Activated CD8-positive, alpha-beta T cell treated with anti-CD3 and anti-CD28 coated beads, Interleukin-2, amount 10 ng/mL, durations not matched to agents 7 days and 5 days (primary cell): ENCODE results near the gene KRTAP15-1. TPM values are rescaled to one million over a fixed set of nuclear protein-coding genes. Genes with fewer than 3 reads are reported as not detected.

Experiments used
- ATAC-seq: fragments of 150-1000 bp; cut with Tn5 transposase; one replicate; pipeline ENCODE4 v1.10.0; 2021; ENCODE audit warnings: moderate library complexity
- CTCF ChIA-PET: fragments of 350-600 bp; sonication (Branson Sonifier 250); formaldehyde crosslinking; loops from one replicate; lab custom pipeline; 2021; ENCODE audit warnings: antibody characterized with exemption; lab: Charles Lee
- POLR2A ChIA-PET: fragments of 350-600 bp; sonication (Branson Sonifier 250); formaldehyde crosslinking; loops from one replicate; lab custom pipeline; 2021; ENCODE audit warnings: antibody characterized with exemption; lab: Charles Lee
- DNase-seq: peaks from one replicate; pipeline ENCODE4 v3.0.0-alpha.2; 2020
- H3K27ac Mint-ChIP-seq: one replicate; pipeline ENCODE4 v1.8.0; 2021; ENCODE audit warnings: mild to moderate bottlenecking, mixed read lengths
- H3K27me3 Mint-ChIP-seq: one replicate; pipeline ENCODE4 v1.8.0; 2021; ENCODE audit warnings: low read depth, mixed read lengths
- H3K36me3 Mint-ChIP-seq: one replicate; pipeline ENCODE4 v1.8.0; 2021; ENCODE audit warnings: low read depth, mixed read lengths
- H3K4me1 Mint-ChIP-seq: one replicate; pipeline ENCODE4 v1.8.0; 2021; ENCODE audit warnings: low read depth, mixed read lengths
- H3K4me3 Mint-ChIP-seq: one replicate; pipeline ENCODE4 v1.8.0; 2021; ENCODE audit warnings: mild to moderate bottlenecking, mixed read lengths
- H3K9me3 Mint-ChIP-seq: one replicate; pipeline ENCODE4 v1.8.0; 2022; ENCODE audit warnings: mixed read lengths; ENCODE audit not compliant: insufficient read depth
- total RNA-seq, 2 experiments: library from RNA; stranded (reverse); gene quantifications; one replicate each; pipeline ENCODE4 v1.2.3, GENCODE V29; 2021

The KRTAP15-1 gene
- total RNA-seq, 2 experiments from 2014 or later = not detected

- H3K36me3 Mint-ChIP-seq = no peaks in the 10 kb centered on the region
- H3K9me3 Mint-ChIP-seq = no peaks in the 10 kb centered on the region
- H3K4me3 Mint-ChIP-seq = no peak overlapping the region
- no peak for DNase-seq
- no peaks in the 10 kb centered on the region for H3K27me3 Mint-ChIP-seq
- POLR2A ChIA-PET = no interaction called here
- no peak overlapping the region for H3K27ac Mint-ChIP-seq
- H3K4me1 Mint-ChIP-seq = peaks cover 5% of the 10 kb centered on the region
- no peak for ATAC-seq
- CTCF ChIA-PET = no interaction called here
Observed at GRCh38 chr21:30444204-30444603, 4.1 kb downstream of the KRTAP15-1 start.

GRCh38 chr21:30447056-30447455 lies 7.0 kb downstream of the KRTAP15-1 start:
- no peaks in the 10 kb centered on the region for H3K27me3 Mint-ChIP-seq
- ChIA-PET POLR2A (no interaction called here), CTCF (no interaction called here)
- no peaks in the 10 kb centered on the region for H3K36me3 Mint-ChIP-seq
- no peaks in the 10 kb centered on the region for H3K9me3 Mint-ChIP-seq
- ATAC-seq (no peak), DNase-seq (no peak)
- H3K4me1 Mint-ChIP-seq = peaks cover 5% of the 10 kb centered on the region
- H3K4me3 Mint-ChIP-seq = no peak overlapping the region
- H3K27ac Mint-ChIP-seq = no peak overlapping the region

- no peak for ATAC-seq
- POLR2A ChIA-PET = no interaction called here
- no peaks in the 10 kb centered on the region for H3K36me3 Mint-ChIP-seq
- no peak for DNase-seq
- CTCF ChIA-PET = no interaction called here
- peaks cover 5% of the 10 kb centered on the region for H3K4me1 Mint-ChIP-seq
- H3K9me3 Mint-ChIP-seq = no peaks in the 10 kb centered on the region
- H3K27ac Mint-ChIP-seq = no peak overlapping the region
- no peaks in the 10 kb centered on the region for H3K27me3 Mint-ChIP-seq
- H3K4me3 Mint-ChIP-seq = no peak overlapping the region
Observed at GRCh38 chr21:30448514-30448913, 8.4 kb downstream of the KRTAP15-1 start.

- H3K4me3 Mint-ChIP-seq = no peak overlapping the region
- POLR2A ChIA-PET = no interaction called here
- DNase-seq (no peak), ATAC-seq (no peak)
- CTCF ChIA-PET = no interaction called here
- no peaks in the 10 kb centered on the region for H3K9me3 Mint-ChIP-seq
- H3K4me1 Mint-ChIP-seq = no peaks in the 10 kb centered on the region
- no peaks in the 10 kb centered on the region for H3K36me3 Mint-ChIP-seq
- H3K27me3 Mint-ChIP-seq = no peaks in the 10 kb centered on the region
- H3K27ac Mint-ChIP-seq = no peak overlapping the region
Observed at GRCh38 chr21:30463713-30464112, 23.6 kb downstream of the KRTAP15-1 start.

GRCh38 chr21:30468900-30469714 lies 29.0 kb downstream of the KRTAP15-1 start:
- Mint-ChIP-seq H3K4me3 (no peak overlapping the region), H3K4me1 (no peaks in the 10 kb centered on the region), H3K9me3 (no peaks in the 10 kb centered on the region), H3K27me3 (no peaks in the 10 kb centered on the region), H3K36me3 (no peaks in the 10 kb centered on the region), H3K27ac (no peak overlapping the region)
- DNase-seq = no peak
- ATAC-seq = no peak
- POLR2A ChIA-PET = no interaction called here
- CTCF ChIA-PET = interaction anchor here (0.6 kb wide), 1 partner anchor 601 kb away, joined by 3 read pairs; no protein-coding TSS in a partner anchor

GRCh38 chr21:30478004-30478403 lies 37.9 kb downstream of the KRTAP15-1 start:
- Mint-ChIP-seq H3K9me3 (no peaks in the 10 kb centered on the region), H3K27ac (no peak overlapping the region), H3K4me1 (no peaks in the 10 kb centered on the region), H3K4me3 (no peak overlapping the region), H3K27me3 (no peaks in the 10 kb centered on the region), H3K36me3 (no peaks in the 10 kb centered on the region)
- DNase-seq (no peak), ATAC-seq (no peak)
- ChIA-PET POLR2A (no interaction called here), CTCF (no interaction called here)

- ATAC-seq (no peak), DNase-seq (no peak)
- no peaks in the 10 kb centered on the region for H3K9me3 Mint-ChIP-seq
- no peaks in the 10 kb centered on the region for H3K27me3 Mint-ChIP-seq
- H3K36me3 Mint-ChIP-seq = no peaks in the 10 kb centered on the region
- no peak overlapping the region for H3K27ac Mint-ChIP-seq
- no peaks in the 10 kb centered on the region for H3K4me1 Mint-ChIP-seq
- CTCF ChIA-PET = no interaction called here
- POLR2A ChIA-PET = no interaction called here
- H3K4me3 Mint-ChIP-seq = no peak overlapping the region
Observed at GRCh38 chr21:30479259-30479658, 39.2 kb downstream of the KRTAP15-1 start.

GRCh38 chr21:30480145-30480544 lies 40.1 kb downstream of the KRTAP15-1 start, which contains the start of gene KRTAP19-1:
Gene KRTAP19-1, minus strand, starts transcription at chr21:30480367. Its CDS starts 50 bp downstream, at chr21:30480317.
- no peaks in the 10 kb centered on the region for H3K4me1 Mint-ChIP-seq
- no peaks in the 10 kb centered on the region for H3K36me3 Mint-ChIP-seq
- H3K9me3 Mint-ChIP-seq = no peaks in the 10 kb centered on the region
- H3K27ac Mint-ChIP-seq = no peak within 1 kb of the TSS
- no peak within 1 kb of the TSS for H3K4me3 Mint-ChIP-seq
- ATAC-seq (no peak), DNase-seq (no peak)
- ChIA-PET CTCF (no interaction called here), POLR2A (no interaction called here)
- H3K27me3 Mint-ChIP-seq = no peaks in the 10 kb centered on the region

GRCh38 chr21:30482130-30482529 lies 42.1 kb downstream of the KRTAP15-1 start:
- H3K4me1 Mint-ChIP-seq = no peaks in the 10 kb centered on the region

GRCh38 chr21:30486180-30486579 lies 46.1 kb downstream of the KRTAP15-1 start:
- no peaks in the 10 kb centered on the region for H3K27me3 Mint-ChIP-seq
- H3K9me3 Mint-ChIP-seq = peaks cover 6% of the 10 kb centered on the region
- H3K4me1 Mint-ChIP-seq = no peaks in the 10 kb centered on the region
- no peak overlapping the region for H3K4me3 Mint-ChIP-seq
- ChIA-PET POLR2A (no interaction called here), CTCF (no interaction called here)
- H3K27ac Mint-ChIP-seq = no peak overlapping the region
- ATAC-seq = no peak
- no peak for DNase-seq
- H3K36me3 Mint-ChIP-seq = no peaks in the 10 kb centered on the region

More at GRCh38 chr21:30482130-30482529, 42.1 kb downstream of the KRTAP15-1 start:
- Mint-ChIP-seq H3K4me3 (no peak overlapping the region), H3K9me3 (peaks cover 6% of the 10 kb centered on the region), H3K36me3 (no peaks in the 10 kb centered on the region), H3K27ac (no peak overlapping the region), H3K27me3 (no peaks in the 10 kb centered on the region)
- ChIA-PET POLR2A (no interaction called here), CTCF (interaction anchor here (0.6 kb wide), 1 partner anchor 762 kb away, joined by 3 read pairs; no protein-coding TSS in a partner anchor)
- ATAC-seq (no peak), DNase-seq (no peak)

- no peak within 1 kb of the TSS for H3K4me3 Mint-ChIP-seq
- no peaks in the 10 kb centered on the region for H3K36me3 Mint-ChIP-seq
- CTCF ChIA-PET = no interaction called here
- DNase-seq = no peak
- H3K27ac Mint-ChIP-seq = no peak within 1 kb of the TSS
- no peaks in the 10 kb centered on the region for H3K27me3 Mint-ChIP-seq
- POLR2A ChIA-PET = no interaction called here
- H3K9me3 Mint-ChIP-seq = peaks cover 6% of the 10 kb centered on the region
- H3K4me1 Mint-ChIP-seq = no peaks in the 10 kb centered on the region
- ATAC-seq = no peak
Observed at GRCh38 chr21:30487336-30487735, 47.3 kb downstream of the KRTAP15-1 start, which contains the start of gene KRTAP19-2. Gene KRTAP19-2, minus strand, starts transcription at chr21:30487436. Its CDS starts 88 bp downstream, at chr21:30487348.
